ENCODE results near the gene DOC2B.

GRCh38 chr17:147796-148740 lies 33.4 kb downstream of the DOC2B start:
- TF ChIP-seq CTCF (conservative IDR thresholded peaks at IDR 0.05; ENCODE audit: low read depth, low read length) (no peak), EZH2 (IDR thresholded peaks at IDR 0.05; ENCODE audit: borderline replicate concordance, low read depth, low read length, poor library complexity, severe bottlenecking) (no peak)
